H1 (cell line): ENCODE data around the gene DOK7. TPM values are rescaled to one million over a fixed set of nuclear protein-coding genes. Genes with fewer than 3 reads are reported as not detected.

Source experiments
- CTCF ChIA-PET: fragments of 300-600 bp; sonication (Branson Sonifier 250); formaldehyde crosslinking; loops from one replicate; lab custom pipeline; 2021; ENCODE audit not compliant: partially characterized antibody; lab: Charles Lee
- POLR2A ChIA-PET: fragments of 300-600 bp; sonication (Branson Sonifier 250); formaldehyde crosslinking; loops from one replicate; lab custom pipeline; 2021; ENCODE audit warnings: inconsistent platforms; ENCODE audit not compliant: partially characterized antibody; lab: Charles Lee
- DNase-seq, 2 experiments: peaks; one replicate each; pipeline versions ENCODE4 v3.0.0 to v3.0.0-alpha.2; 2010 to 2022; ENCODE audit warnings: low spot score in 2 of 2, low read depth in 1 of 2, mixed read lengths in 1 of 2
- FAIRE-seq: peaks from 2 replicates; lab custom pipeline; 2011; peaks lifted over from hg19 to GRCh38; lab: Jason Lieb, UNC
- H2AFZ ChIP-seq: 2 replicates; pipeline ENCODE4 v1.8.1; 2012; ENCODE audit warnings: low read length, inconsistent platforms
- H2AK5ac ChIP-seq: 2 replicates; pipeline ENCODE4 v1.6.1; 2013; ENCODE audit warnings: low read depth, low read length
- H2BK120ac ChIP-seq: replicated peaks from 2 replicates; pipeline ENCODE3; 2013; ENCODE audit warnings: low read depth, low read length, inconsistent platforms
- H2BK12ac ChIP-seq: 2 replicates; pipeline ENCODE4 v1.6.1; 2013; ENCODE audit warnings: low read depth, low read length
- H2BK15ac ChIP-seq: 2 replicates; pipeline ENCODE4 v1.6.1; 2013; ENCODE audit warnings: low read length
- H2BK20ac ChIP-seq: 2 replicates; pipeline ENCODE4 v1.6.1; 2013; ENCODE audit warnings: low read length
- H2BK5ac ChIP-seq: 2 replicates; pipeline ENCODE4 v1.6.1; 2013; ENCODE audit warnings: low read depth, low read length
- H3K14ac ChIP-seq: 2 replicates; pipeline ENCODE4 v1.6.1; 2013; ENCODE audit warnings: inconsistent platforms; ENCODE audit not compliant: insufficient read length
- H3K18ac ChIP-seq: 2 replicates; pipeline ENCODE4 v1.6.1; 2013; ENCODE audit warnings: low read length; ENCODE audit errors: extremely low read depth
- H3K23ac ChIP-seq: 2 replicates; pipeline ENCODE4 v1.6.1; 2013; ENCODE audit warnings: inconsistent platforms; ENCODE audit not compliant: insufficient read length
- H3K23me2 ChIP-seq: 2 replicates; pipeline ENCODE4 v1.6.1; 2013; ENCODE audit warnings: low read depth, low read length
- H3K27ac ChIP-seq: 2 replicates; pipeline ENCODE4 v1.6.1; 2011; ENCODE audit warnings: low read depth, low read length, inconsistent platforms
- H3K27me3 ChIP-seq, 4 experiments: replicated peaks in 1 of 4; 1 replicate in 1 of 4; 2 replicates in 3 of 4; pipeline versions ENCODE4 v1.6.1 to v1.8.1; 2011 to 2013; ENCODE audit warnings: low read length in 3 of 4, mild to moderate bottlenecking in 3 of 4, inconsistent platforms in 2 of 4, mixed read lengths in 2 of 4, moderate library complexity in 1 of 4; ENCODE audit not compliant: control insufficient read depth in 3 of 4, insufficient read depth in 3 of 4; ENCODE audit errors: extremely low read depth in 1 of 4
- H3K36me3 ChIP-seq, 4 experiments: 2 replicates each; pipeline versions ENCODE4 v1.6.1 to v1.8.1; 2011 to 2013; ENCODE audit warnings: mild to moderate bottlenecking in 4 of 4, low read length in 3 of 4, moderate library complexity in 2 of 4, control low read depth in 1 of 4, inconsistent platforms in 1 of 4; ENCODE audit not compliant: insufficient read depth in 4 of 4, control insufficient read depth in 2 of 4
- H3K4ac ChIP-seq: replicated peaks from 2 replicates; pipeline ENCODE3; 2013; ENCODE audit warnings: low read length, low read depth, mixed read lengths, inconsistent platforms; ENCODE audit not compliant: insufficient read length
- H3K4me1 ChIP-seq, 4 experiments: replicated peaks in 1 of 4; 1 replicate in 1 of 4; 2 replicates in 3 of 4; pipeline versions ENCODE4 v1.6.1 to v1.8.1; 2011 to 2013; ENCODE audit warnings: low read length in 3 of 4, inconsistent platforms in 2 of 4, mixed read lengths in 1 of 4; ENCODE audit not compliant: insufficient read depth in 4 of 4, control insufficient read depth in 3 of 4
- H3K4me2 ChIP-seq, 2 experiments: 2 replicates each; pipeline versions ENCODE4 v1.6.1 to v1.8.1; 2011 to 2013; ENCODE audit warnings: low read depth in 2 of 2, low read length in 2 of 2, control low read depth in 1 of 2, inconsistent platforms in 1 of 2, mild to moderate bottlenecking in 1 of 2; ENCODE audit not compliant: insufficient read depth in 1 of 2
- H3K4me3 ChIP-seq, 4 experiments: fragments of 200-600, 300-600 bp in 1 of 4; sonication (generic), shearing (Covaris generic), sonication (Bioruptor Twin) in 1 of 4; 2 replicates each; pipeline versions ENCODE4 v1.5.1 to v1.8.1; 2011 to 2016; ENCODE audit warnings: low read length in 4 of 4, low read depth in 3 of 4, control low read depth in 2 of 4, inconsistent platforms in 2 of 4, mild to moderate bottlenecking in 2 of 4, mixed read lengths in 1 of 4, moderate library complexity in 1 of 4; ENCODE audit not compliant: insufficient read depth in 2 of 4; ENCODE audit errors: extremely low read depth in 1 of 4
- H3K56ac ChIP-seq: replicated peaks from 2 replicates; pipeline ENCODE3; 2013; ENCODE audit warnings: low read depth, mild to moderate bottlenecking, mixed read lengths, low read length, inconsistent platforms; ENCODE audit not compliant: insufficient read length
- H3K79me1 ChIP-seq: 2 replicates; pipeline ENCODE4 v1.6.1; 2013; ENCODE audit warnings: low read depth, low read length, control low read depth
- H3K79me2 ChIP-seq, 2 experiments: 2 replicates each; pipeline versions ENCODE4 v1.6.1 to v1.8.1; 2012 to 2013; ENCODE audit warnings: low read length in 2 of 2, mild to moderate bottlenecking in 2 of 2, inconsistent platforms in 1 of 2; ENCODE audit not compliant: insufficient read depth in 2 of 2, control insufficient read depth in 1 of 2
- H3K9ac ChIP-seq, 4 experiments: replicated peaks in 1 of 4; 1 replicate in 1 of 4; 2 replicates in 3 of 4; pipeline versions ENCODE4 v1.6.1 to v1.8.1; 2011 to 2013; ENCODE audit warnings: low read depth in 3 of 4, low read length in 3 of 4, control low read depth in 2 of 4, mild to moderate bottlenecking in 2 of 4, moderate library complexity in 2 of 4, inconsistent platforms in 1 of 4; ENCODE audit errors: extremely low read depth in 1 of 4
- H3K9me3 ChIP-seq, 2 experiments: 2 replicates each; pipeline versions ENCODE4 v1.6.1 to v1.8.1; 2012 to 2013; ENCODE audit warnings: mild to moderate bottlenecking in 2 of 2, moderate library complexity in 2 of 2, control low read depth in 1 of 2, inconsistent platforms in 1 of 2, low read depth in 1 of 2, low read length in 1 of 2, mixed read lengths in 1 of 2; ENCODE audit not compliant: insufficient read depth in 2 of 2
- H4K20me1 ChIP-seq, 2 experiments: replicated peaks in 1 of 2; 2 replicates each; pipeline versions ENCODE3 to v1.8.1; 2011 to 2013; ENCODE audit warnings: inconsistent platforms in 2 of 2, low read length in 2 of 2, mild to moderate bottlenecking in 1 of 2; ENCODE audit not compliant: insufficient read depth in 2 of 2, control insufficient read depth in 1 of 2
- H4K5ac ChIP-seq: 2 replicates; pipeline ENCODE4 v1.6.1; 2013; ENCODE audit warnings: low read length, low read depth, mixed read lengths, inconsistent platforms; ENCODE audit not compliant: insufficient read length
- H4K8ac ChIP-seq: 2 replicates; pipeline ENCODE4 v1.8.0; 2013; ENCODE audit warnings: mild to moderate bottlenecking, moderate library complexity, low read length, inconsistent platforms; ENCODE audit not compliant: insufficient read depth; ENCODE audit errors: extremely low read depth
- H4K91ac ChIP-seq: replicated peaks from 2 replicates; pipeline ENCODE3; 2013; ENCODE audit warnings: low read length, mixed read lengths, inconsistent platforms; ENCODE audit not compliant: insufficient read length
- EP300 ChIP-seq, 2 experiments: IDR thresholded peaks; 1 replicate in 1 of 2; 2 replicates in 1 of 2; pipeline ENCODE4 v1.6.1; 2011 to 2012; ENCODE audit warnings: low read depth in 2 of 2, low read length in 2 of 2, mild to moderate bottlenecking in 2 of 2, borderline replicate concordance in 1 of 2, inconsistent platforms in 1 of 2, moderate library complexity in 1 of 2
- GTF2F1 ChIP-seq: IDR thresholded peaks from 2 replicates; pipeline ENCODE4 v1.6.1; 2012; ENCODE audit warnings: low read depth, low read length, improper control_type of control experiment, borderline replicate concordance
- POLR2AphosphoS5 ChIP-seq: IDR thresholded peaks from 2 replicates; pipeline ENCODE4 v1.6.1; 2011; ENCODE audit warnings: low read depth, low read length
- RBBP5 ChIP-seq: IDR thresholded peaks from 2 replicates; pipeline ENCODE4 v1.7.1; 2012; ENCODE audit warnings: low read depth, mild to moderate bottlenecking, inconsistent platforms, low read length, moderate library complexity, borderline replicate concordance
- SIN3A ChIP-seq, 2 experiments: IDR thresholded peaks in 1 of 2; conservative IDR thresholded peaks in 1 of 2; 2 replicates each; pipeline ENCODE4 v1.6.1; 2011 to 2012; ENCODE audit warnings: low read length in 2 of 2, improper control_type of control experiment in 1 of 2, low read depth in 1 of 2, mild to moderate bottlenecking in 1 of 2
- SRF ChIP-seq: IDR thresholded peaks from 2 replicates; pipeline ENCODE4 v1.6.1; 2011; ENCODE audit warnings: mild to moderate bottlenecking, low read depth, low read length, moderate library complexity
- whole genome bisulfite sequencing, 2 experiments: shearing (Covaris generic) in 1 of 2; methylation state at CpG; one replicate each; pipeline versions ENCODE4 v1.1.6 to v1.1.7; 2013 to 2015; ENCODE audit warnings: low lambda C conversion rate in 2 of 2, mixed read lengths in 2 of 2, inconsistent platforms in 1 of 2, low coverage in 1 of 2, missing lambda C conversion rate in 1 of 2; ENCODE audit not compliant: insufficient replicate concordance in 2 of 2, insufficient coverage in 1 of 2, insufficient read length in 1 of 2; ENCODE audit errors: extremely low coverage in 1 of 2, missing lambda C conversion rate in 1 of 2; 5-methylcytosine and 5-hydroxymethylcytosine counted together
- polyA plus RNA-seq, 7 experiments: library from polyadenylated mRNA; depleted of rRNA in 3 of 7; stranded (reverse) in 5 of 7; unstranded in 2 of 7; fragments of >200 nt in 5 of 7; fragments of 200-250 nt in 2 of 7; gene quantifications; 1 replicate in 5 of 7; 2 replicates in 1 of 7; 4 replicates in 1 of 7; pipeline versions ENCODE4 v1.2.1 to v1.2.3, GENCODE V29; 2011 to 2013; ENCODE audit warnings: missing spikeins in 2 of 7, mixed read lengths in 2 of 7
- total RNA-seq: library from RNA; stranded (reverse); fragmentation: NEBNext Ultra II Directional; extraction: Animal tissue kit (Norgen Biotek cat#: 25700); gene quantifications from 2 replicates; pipeline ENCODE4 v1.2.1, GENCODE V29; 2021
- TF ChIP-seq, protein P1 (sequence below): IDR thresholded peaks from 2 replicates; pipeline ENCODE4 v1.6.1; 2012; ENCODE audit warnings: low read length, inconsistent platforms

Gene DOK7
- total and polyA plus RNA-seq, 2 of the 8 experiments (the other 6 are each of a cell fraction or from before 2014, with no cell fraction given), result 0.32 TPM; not detected in 1

GRCh38 chr4:3468154-3468553 lies 5.0 kb downstream of the DOK7 start:
- H3K36me3 ChIP-seq, result no peaks in the 10 kb centered on the region
- no peak overlapping the region for H4K5ac ChIP-seq
- WGBS, 2 experiments, result 87% methylated on average over 10 of the region's 10 CpGs; no CpG with 5 or more reads in 1 of the 2 experiments
- FAIRE-seq, result no peak
- ChIA-PET CTCF (interaction anchor here (3.6 kb wide), 1 partner anchor 11 kb away, joined by 48 read pairs; no protein-coding TSS in a partner anchor), POLR2A (no interaction called here)
- no peak overlapping the region for H3K56ac ChIP-seq
- H3K9me3 ChIP-seq, result peaks cover 0 to 6% of the 10 kb centered on the region in 2 experiments; a peak in 2 of 4 replicates
- DNase-seq, result no peak
- no peak overlapping the region for H3K14ac ChIP-seq
- no peak overlapping the region for H2AFZ ChIP-seq
- no peak overlapping the region for H3K4me2 ChIP-seq
- H3K23me2 ChIP-seq, result peaks cover 5% of the 10 kb centered on the region
- no peak overlapping the region for H3K18ac ChIP-seq
- H2BK15ac ChIP-seq, result peak overlapping the region; percentile 41; the same call in 1 of the 2 replicates
- peak overlapping the region; percentile 74 for H4K91ac ChIP-seq
- H2BK5ac ChIP-seq, result peak overlapping the region; percentile 68; the same call in 1 of the 2 replicates
- no peak overlapping the region for H2BK20ac ChIP-seq
- no peaks in the 10 kb centered on the region for H3K79me2 ChIP-seq
- H4K8ac ChIP-seq, result no peak overlapping the region
- peak overlapping the region; percentile 73 for H3K23ac ChIP-seq
- peaks cover 3 to 58% (median 38%) of the 10 kb centered on the region in 4 experiments for H3K27me3 ChIP-seq
- H3K79me1 ChIP-seq, result peaks cover 6% of the 10 kb centered on the region; the same call in 1 of the 2 replicates
- no peak overlapping the region for H3K4me3 ChIP-seq
- H3K9ac ChIP-seq, result no peak overlapping the region
- peak overlapping the region; percentile 85 for H2AK5ac ChIP-seq
- H3K27ac ChIP-seq, result no peak overlapping the region
- H2BK12ac ChIP-seq, result peak overlapping the region; percentile 70; the same call in 1 of the 2 replicates
- no peak overlapping the region for H3K4ac ChIP-seq
- TF ChIP-seq POLR2AphosphoS5 (no peak), GTF2F1 (no peak), SIN3A (conservative IDR thresholded peaks at IDR 0.05 in 1 of 2, IDR thresholded peaks at IDR 0.05 in 1 of 2; ENCODE audit: low read depth in 1 of 2, low read length in 2 of 2) (no peak), SRF (no peak), RBBP5 (no peak), EP300 (IDR thresholded peaks at IDR 0.05; ENCODE audit: borderline replicate concordance in 1 of 2, low read depth in 2 of 2, low read length in 2 of 2) (no peak)
- TF ChIP-seq, protein P1, sequence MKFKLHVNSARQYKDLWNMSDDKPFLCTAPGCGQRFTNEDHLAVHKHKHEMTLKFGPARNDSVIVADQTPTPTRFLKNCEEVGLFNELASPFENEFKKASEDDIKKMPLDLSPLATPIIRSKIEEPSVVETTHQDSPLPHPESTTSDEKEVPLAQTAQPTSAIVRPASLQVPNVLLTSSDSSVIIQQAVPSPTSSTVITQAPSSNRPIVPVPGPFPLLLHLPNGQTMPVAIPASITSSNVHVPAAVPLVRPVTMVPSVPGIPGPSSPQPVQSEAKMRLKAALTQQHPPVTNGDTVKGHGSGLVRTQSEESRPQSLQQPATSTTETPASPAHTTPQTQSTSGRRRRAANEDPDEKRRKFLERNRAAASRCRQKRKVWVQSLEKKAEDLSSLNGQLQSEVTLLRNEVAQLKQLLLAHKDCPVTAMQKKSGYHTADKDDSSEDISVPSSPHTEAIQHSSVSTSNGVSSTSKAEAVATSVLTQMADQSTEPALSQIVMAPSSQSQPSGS, result no peak
- peaks cover 0 to 2% (median under 1%) of the 10 kb centered on the region in 4 experiments; a peak in 2 of 7 replicates for H3K4me1 ChIP-seq
- no peak overlapping the region for H2BK120ac ChIP-seq
- peaks cover 0 to 17% of the 10 kb centered on the region in 2 experiments for H4K20me1 ChIP-seq
